SKM-1 (cell line): ENCODE results near the gene LARGE1.

Source experiments
- DNase-seq: peaks from one replicate; lab custom pipeline; 2025; ENCODE audit not compliant: unreplicated experiment; lab: John Stamatoyannopoulos, UW

The LARGE1 gene

GRCh38 chr22:33274214-33275072, 645.8 kb downstream of the LARGE1 start:
- DNase-seq = no peak

GRCh38 chr22:33272871-33273270, 647.4 kb downstream of the LARGE1 start:
- DNase-seq = no peak

DNA sequence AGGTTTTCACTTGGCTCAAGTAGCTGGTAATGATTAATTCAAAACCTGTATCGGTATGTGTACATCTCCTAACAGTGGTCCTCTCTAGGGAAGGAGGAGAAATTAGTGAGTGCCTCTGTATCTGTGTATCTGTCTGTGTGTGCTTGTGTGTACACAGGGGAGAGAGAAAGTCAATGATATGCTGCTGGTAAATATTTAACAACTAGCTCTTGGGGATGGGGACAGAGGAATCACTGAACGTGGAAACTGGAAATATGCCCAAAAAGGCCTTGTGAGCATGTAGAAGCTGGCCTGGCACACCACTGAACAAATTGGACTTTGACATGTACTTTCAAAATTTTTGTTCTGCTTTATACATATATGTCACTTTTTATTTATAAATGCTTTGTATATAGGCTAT, 648.1 kb downstream of the LARGE1 start:
- DNase-seq = no peak

DNA sequence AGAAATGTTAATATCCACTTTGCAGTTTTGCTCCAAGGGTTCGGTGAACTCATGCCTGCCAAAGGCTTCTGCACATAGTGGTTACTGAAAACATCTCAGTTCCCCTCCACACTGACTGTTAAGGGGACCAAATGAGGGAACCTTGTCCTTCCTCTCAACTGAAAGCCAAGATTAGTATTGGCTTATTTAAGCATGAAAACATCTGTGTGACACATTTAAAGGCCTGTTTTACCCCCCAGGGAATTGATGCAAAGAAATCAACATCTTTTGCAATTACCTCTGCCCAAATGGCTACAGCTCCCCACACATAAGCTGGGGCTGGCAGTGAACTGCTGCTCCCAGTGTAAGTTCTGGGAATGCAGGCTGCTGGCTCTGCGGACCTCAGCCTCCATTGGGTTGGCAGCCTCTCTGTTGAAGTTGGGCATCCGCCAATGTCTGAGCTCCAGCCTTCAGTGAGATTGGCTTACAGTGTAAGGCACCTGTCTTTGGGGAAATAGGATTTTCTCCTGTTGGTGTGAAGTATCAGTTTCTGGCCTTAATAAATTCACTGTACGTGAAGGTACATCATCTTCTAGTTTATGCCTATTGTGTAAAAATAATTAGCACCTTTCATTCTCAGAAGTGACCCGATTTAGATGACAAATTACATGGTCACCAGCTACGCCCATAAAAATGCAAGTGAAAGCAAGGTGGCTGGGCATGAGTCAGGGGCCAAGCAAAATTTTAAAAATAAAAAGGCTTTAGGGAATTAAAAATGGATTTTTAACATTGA, 648.7 kb downstream of the LARGE1 start:
- DNase-seq = no peak

DNA sequence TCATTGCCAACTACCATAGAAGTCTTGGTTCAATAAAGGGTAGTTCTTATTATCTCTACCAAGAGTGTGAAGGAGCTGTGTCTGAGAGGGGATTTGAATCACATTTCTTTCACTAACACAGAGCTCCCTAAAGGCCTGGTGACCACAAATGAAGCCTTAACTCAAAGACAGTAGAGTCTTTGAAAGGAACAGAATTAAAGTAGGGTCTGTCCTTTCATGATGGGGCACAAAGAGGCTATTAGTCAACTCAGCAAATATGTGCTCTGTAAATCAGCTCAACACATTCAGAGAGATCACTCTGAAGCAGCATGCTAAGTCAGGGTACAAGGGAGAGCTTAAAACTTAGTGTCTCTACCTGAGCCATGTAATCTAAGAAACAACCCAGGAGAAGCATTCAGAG, 649.7 kb downstream of the LARGE1 start:
- DNase-seq = no peak

GRCh38 chr22:33261699-33262098, 658.6 kb downstream of the LARGE1 start:
- no peak for DNase-seq

DNA sequence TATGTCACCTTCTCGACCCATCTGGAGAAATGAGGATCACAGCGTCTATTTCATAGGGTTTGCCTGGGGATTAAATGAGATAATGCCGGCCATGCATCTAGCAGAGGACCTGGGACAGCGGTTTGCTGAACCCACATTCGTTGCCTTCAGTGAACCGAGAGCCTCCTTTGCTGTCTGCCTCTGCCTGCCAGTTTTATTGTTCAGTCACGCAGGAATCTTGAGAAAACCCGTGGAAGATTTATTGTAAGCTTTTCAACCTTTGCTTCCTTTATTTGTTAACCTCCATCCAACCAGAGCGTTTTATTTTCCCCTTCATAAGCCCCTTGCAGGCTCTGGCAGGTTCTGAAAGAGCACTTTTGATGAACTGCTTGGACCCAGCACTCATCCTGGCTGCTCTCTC, 659.8 kb downstream of the LARGE1 start:
- no peak for DNase-seq

DNA sequence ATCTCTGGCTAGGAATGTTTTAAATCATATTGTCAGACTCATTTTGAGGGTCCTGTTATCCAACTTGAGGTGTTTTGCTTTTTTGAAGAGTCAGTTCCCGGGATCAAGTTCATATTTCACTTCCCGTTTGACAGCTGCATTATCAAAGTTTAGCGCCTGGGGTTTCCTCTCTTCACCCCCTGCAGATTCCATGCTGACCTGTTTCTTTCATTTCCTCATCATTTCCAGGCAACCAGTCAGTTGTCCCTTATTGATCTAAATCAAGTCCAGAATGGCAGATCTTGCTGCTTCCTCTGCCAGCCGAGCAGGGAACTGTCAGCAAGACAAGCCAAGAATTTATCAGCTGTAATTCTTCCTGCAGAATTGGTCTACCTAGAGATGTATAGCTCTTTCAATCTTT, 664.5 kb downstream of the LARGE1 start:
- DNase-seq = no peak

GRCh38 chr22:33248948-33249347, 671.3 kb downstream of the LARGE1 start:
- no peak for DNase-seq

- no peak for DNase-seq
Observed at GRCh38 chr22:33247758-33248157, 672.5 kb downstream of the LARGE1 start.

DNA sequence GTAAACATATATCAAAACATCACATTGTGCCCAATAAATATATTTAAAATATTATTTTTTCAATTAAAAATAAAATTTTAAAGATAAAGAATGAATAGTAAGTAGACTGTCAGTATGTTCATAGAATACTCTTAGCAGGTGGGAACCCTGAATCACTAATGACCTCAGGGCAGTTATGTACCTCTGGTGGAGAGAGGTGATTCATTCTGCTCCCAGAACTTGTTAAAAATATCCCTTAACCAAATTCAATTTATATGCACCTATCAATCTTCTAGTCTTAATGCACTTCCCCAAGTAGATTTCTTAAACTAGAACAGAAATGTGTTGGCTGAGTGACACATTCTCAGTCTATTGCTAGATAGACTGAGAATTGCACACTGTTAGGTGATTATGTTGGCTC, 678.2 kb downstream of the LARGE1 start:
- no peak for DNase-seq

GRCh38 chr22:33240888-33241475, 679.3 kb downstream of the LARGE1 start:
- no peak for DNase-seq

GRCh38 chr22:33232071-33232470, 688.2 kb downstream of the LARGE1 start:
- DNase-seq = no peak

- no peak for DNase-seq
Observed at GRCh38 chr22:33227791-33228190, 692.5 kb downstream of the LARGE1 start.

GRCh38 chr22:33224841-33225240, 695.4 kb downstream of the LARGE1 start:
- DNase-seq = no peak
